ENCODE results near the gene TSPAN31.
"Not testable (repeated sequence)": the region's sequence is repeated elsewhere in the genome, so short reads cannot be mapped to it uniquely, and the experiment has no call there.

TSPAN31 gene

DNA sequence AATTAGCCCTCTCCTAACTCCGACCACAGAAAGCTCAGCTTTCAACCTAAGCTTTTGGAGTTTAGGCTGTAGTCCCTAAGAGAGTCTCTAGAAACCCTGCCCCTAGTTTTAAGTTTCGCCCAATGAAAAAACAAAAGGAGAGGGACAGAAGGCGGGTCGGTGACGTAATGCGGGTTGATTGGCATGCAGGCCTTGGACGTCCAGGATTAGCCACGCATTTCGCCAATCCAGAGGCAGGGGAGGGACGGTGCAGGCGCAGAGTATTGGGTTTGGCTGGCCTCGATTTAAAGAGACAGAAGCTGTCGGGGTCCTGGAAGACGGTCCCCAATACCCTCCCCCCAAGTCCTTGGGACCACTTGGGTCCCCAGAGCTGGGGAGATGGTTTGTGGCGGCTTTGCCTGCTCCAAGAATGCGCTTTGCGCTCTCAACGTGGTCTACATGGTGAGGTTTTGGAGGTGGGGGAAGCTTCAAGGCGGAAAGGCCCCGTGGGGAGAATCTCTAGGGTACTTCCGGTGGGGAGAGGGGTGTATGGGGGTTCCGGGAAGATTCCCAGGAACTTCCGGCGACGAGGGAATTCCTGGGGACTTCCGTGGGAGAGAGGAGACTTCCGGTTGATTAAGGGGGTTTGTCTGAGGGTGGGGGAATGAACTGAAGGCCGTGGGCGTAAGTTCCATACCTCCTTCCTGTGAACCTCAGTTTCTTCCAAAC is at the start of gene TSPAN31:
TSPAN31 (plus strand) TSS at position 263 of the 708 bp plus-strand sequence; CDS start at position 379, 116 bp downstream.
- DNase-seq (ENCODE audit: low read depth, low spot score), result peak; percentile 94

GRCh38 chr12:57695770-57696432 is 48.9 kb upstream of the TSPAN31 start:
- DNase-seq (ENCODE audit: low read depth, low spot score), result no peak

GRCh38 chr12:57697076-57697475 is 47.8 kb upstream of the TSPAN31 start:
- DNase-seq (ENCODE audit: low read depth, low spot score), result no peak

GRCh38 chr12:57698414-57698813 is 46.4 kb upstream of the TSPAN31 start:
- DNase-seq (ENCODE audit: low read depth, low spot score), result no peak

- DNase-seq (ENCODE audit: low read depth, low spot score), result no peak
Measured at GRCh38 chr12:57700317-57700716, 44.5 kb upstream of the TSPAN31 start.

DNA sequence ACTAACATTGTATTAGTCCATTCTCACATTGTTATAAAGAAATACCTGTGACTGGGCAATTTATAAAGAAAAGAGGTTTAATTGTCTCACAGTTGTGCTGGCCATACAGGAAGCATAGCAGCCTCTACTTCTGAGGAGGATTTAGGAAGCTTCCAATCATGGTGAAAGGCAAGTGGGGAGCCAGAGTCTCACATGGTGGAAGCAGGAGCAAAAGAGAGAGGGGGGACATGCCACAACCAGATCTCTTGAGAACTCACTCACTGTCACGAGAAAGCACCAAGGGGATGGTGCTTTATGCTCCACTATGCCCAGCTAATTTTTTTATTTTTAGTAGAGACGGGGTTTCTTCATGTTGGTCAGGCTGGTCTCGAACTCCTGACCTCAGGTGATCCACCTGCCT is 37.6 kb upstream of the TSPAN31 start:
- DNase-seq (ENCODE audit: low read depth, low spot score), result no peak

DNA sequence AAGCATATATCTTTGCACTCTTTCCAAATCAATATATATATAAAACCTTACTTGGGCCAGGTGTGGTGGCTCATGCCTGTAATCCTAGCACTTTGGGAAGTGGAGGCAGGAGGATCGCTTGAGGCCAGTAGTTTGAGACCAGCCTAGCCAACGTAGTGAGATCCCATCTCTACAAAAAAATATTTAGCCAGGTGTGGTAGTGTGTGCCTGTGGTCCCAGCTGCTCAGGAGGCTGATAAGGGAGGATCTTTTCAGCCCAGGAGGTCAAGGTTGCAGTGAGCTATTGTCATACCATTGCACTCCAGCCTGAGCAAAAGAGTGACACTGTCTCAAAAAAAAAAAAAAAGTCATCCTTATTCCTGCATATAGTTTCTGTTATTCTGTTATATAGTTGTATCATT is 36.5 kb upstream of the TSPAN31 start:
- no peak for DNase-seq (ENCODE audit: low read depth, low spot score)

DNA sequence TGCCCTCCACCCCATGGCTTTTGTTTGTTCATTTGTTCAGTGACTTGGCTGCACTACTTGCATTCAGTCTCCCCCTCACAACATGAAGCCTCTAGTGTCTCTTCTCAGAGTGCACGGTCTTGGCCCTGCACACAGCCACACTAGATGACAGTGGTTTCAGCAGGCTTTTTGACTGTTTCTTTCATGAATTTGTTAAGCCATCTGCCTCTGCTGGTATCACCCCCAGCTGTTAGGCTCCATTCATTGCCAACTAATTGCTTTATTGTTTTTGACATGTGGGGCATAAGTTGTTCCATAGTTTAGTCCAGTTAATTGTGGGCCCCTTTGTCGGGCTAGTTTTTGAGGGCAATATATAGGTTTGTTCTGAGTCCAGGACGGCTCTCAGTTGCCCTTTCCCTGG is 32.1 kb upstream of the TSPAN31 start:
- DNase-seq (ENCODE audit: low read depth, low spot score), result no peak

GRCh38 chr12:57713209-57713608 is 31.6 kb upstream of the TSPAN31 start:
- DNase-seq (ENCODE audit: low read depth, low spot score), result no peak

DNA sequence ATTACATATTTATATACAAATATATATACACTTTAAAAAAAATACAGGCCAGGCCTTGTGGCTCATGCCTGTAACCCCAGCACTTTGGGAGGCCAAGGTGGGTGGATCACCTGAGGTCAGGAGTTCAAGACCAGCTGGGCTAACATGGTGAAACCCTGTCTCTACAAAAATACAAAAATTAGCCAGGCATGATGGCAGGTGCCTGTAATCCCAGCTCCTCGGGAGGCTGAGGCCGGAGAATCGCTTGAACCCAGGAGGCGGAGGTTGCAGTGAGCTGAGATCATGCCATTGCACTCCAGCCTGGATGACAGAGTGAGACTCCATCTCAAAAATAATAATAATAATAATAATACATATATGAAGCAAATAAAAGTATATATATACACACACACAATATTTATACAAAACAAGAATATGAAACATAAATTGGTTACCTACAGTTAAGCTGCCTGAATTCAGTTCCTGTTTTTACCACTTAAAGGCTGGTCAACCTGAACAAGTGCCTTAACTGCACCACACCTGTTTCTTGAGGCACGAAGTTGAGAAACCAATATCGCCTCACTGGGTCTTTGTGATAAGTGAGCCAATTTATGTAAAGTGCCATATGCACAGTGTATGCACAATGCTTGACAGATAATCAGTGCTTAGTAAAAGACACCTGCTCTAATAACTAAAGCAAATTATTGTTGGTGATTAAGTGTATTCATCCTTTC is 29.6 kb upstream of the TSPAN31 start:
- DNase-seq (ENCODE audit: low read depth, low spot score), result not testable (repeated sequence)

- DNase-seq (ENCODE audit: low read depth, low spot score), result no peak
Measured at GRCh38 chr12:57715786-57716185, 29.1 kb upstream of the TSPAN31 start.

DNA sequence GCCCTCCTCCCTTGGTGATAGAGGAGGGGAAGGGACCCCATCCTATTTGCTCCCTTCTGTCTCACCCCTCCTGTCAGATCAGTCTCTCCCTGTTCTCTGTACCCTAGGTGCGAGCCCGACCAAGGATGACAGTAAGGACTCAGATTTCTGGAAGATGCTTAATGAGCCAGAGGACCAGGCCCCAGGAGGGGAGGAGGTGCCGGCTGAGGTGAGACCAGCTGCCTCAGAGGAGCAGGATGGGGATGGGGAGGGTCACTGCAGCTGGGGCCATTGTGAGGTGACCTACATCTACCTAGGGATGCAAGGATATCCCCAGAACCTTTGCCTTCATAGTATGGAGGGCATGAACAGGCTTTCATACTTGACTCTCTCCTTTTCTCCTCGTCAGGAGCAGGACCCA is 28.5 kb upstream of the TSPAN31 start:
- DNase-seq (ENCODE audit: low read depth, low spot score), result no peak

DNA sequence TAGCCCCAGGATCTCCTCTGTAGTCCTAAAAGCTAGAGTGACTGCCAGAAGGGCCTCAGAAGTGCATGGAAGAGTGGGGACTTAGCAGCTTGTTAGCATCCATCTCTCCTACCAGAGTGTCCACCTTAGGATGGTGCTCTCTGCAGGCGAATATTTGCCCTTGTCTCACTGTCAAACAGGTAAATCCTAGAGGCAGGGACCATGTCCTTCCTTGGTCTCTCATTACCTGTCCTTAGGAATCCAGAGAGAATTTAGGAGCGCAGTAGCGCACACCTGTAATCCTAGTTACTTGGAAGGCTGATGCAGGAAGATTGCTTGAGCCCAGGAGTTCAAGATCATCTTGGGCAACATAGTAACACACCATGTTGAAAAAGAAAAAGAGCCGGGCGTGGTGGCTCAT is 27.7 kb upstream of the TSPAN31 start:
- no peak for DNase-seq (ENCODE audit: low read depth, low spot score)

DNA sequence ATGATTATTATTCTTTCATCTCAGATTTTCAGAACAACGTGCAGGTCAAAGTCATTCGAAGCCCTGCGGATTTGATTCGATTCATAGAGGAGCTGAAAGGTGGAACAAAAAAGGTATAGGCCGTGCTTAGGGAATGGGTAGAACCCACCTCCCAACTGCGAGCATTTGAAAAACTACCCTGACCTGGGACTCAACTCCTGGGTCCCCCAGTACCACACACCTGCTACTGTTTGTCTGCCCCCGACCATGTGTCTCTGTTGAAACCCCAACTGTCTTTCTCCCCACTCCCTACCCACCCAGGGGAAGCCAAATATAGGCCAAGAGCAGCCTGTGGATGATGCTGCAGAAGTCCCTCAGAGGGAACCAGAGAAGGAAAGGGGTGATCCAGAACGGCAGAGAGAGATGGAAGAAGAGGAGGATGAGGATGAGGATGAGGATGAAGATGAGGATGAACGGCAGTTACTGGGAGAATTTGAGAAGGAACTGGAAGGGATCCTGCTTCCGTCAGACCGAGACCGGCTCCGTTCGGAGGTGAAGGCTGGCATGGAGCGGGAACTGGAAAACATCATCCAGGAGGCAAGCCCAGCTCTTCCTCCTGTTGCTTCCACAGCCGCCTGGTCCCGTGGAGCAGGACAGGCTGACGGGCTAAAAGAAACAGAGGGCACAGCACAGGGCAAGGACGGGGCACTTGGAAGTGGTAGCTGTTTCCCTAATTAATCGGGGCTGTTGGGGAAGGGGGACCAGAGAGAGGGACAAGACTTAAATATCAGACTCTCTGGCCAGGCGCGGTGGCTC is 26.8 kb upstream of the TSPAN31 start:
- no peak for DNase-seq (ENCODE audit: low read depth, low spot score)

DNA sequence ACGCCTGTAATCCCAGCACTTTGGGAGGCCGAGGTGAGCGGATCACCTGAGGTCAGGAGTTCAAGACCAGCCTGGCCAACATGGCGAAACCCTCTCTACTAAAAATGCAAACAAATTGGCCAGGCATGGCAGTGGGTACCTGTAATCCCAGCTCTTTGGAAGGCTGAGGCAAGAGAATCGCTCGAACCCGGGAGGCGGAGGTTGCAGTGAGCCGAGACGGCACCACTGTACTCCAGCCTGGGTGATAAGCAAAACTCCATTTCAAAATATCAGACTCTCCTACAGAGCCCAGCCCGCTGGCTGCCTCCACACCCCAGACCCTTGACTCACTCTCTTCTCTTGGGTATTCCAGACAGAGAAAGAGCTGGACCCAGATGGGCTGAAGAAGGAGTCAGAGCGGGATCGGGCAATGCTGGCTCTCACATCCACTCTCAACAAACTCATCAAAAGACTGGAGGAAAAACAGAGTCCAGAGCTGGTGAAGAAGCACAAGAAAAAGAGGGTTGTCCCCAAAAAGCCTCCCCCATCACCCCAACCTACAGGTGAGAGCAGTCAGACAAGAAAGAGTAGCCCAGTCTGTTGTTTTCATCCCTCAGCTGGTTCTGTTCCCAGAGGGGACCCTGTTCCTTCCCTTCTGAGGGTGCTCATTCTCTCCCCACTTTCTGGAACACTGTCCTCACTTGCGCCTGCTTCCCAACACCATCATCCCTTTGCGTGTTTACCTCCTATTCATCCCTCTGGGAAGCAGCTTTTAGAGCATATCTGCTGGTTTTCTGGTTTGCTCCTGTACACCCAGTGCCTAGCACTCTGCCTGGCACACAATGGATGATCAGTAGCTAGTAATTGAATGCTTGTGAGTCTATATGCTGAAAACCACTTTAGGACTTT is 26.0 kb upstream of the TSPAN31 start:
- no peak for DNase-seq (ENCODE audit: low read depth, low spot score)

DNA sequence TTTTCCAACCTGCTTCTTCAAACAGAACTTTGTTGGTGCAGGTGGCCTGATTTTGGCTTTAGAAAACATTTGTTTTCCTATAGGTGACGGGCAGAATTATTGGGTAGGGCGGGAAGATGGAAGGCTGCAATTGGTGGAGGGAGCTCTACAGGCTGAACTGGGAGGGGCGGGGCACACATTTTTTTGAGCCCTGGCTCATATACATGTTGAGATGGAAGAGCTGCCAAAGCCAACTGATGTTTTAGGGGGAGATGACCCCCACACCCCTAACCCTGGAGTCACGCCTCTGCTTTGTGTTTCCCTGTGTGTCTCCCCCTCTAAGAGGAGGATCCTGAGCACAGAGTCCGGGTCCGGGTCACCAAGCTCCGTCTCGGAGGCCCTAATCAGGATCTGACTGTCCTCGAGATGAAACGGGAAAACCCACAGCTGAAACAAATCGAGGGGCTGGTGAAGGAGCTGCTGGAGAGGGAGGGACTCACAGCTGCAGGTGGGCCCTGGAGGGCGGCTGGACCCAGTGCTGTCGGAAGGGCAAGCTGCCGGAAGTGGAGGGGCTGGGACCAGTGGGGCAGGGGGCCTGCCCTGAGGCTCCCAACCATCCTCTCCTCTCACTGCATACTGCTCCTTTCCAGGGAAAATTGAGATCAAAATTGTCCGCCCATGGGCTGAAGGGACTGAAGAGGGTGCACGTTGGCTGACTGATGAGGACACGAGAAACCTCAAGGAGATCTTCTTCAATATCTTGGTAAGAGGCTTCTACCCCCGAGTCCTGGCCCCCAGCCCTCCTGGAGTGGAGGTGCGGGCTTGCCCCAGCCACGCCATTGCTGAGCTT is 24.8 kb upstream of the TSPAN31 start:
- no peak for DNase-seq (ENCODE audit: low read depth, low spot score)

DNA sequence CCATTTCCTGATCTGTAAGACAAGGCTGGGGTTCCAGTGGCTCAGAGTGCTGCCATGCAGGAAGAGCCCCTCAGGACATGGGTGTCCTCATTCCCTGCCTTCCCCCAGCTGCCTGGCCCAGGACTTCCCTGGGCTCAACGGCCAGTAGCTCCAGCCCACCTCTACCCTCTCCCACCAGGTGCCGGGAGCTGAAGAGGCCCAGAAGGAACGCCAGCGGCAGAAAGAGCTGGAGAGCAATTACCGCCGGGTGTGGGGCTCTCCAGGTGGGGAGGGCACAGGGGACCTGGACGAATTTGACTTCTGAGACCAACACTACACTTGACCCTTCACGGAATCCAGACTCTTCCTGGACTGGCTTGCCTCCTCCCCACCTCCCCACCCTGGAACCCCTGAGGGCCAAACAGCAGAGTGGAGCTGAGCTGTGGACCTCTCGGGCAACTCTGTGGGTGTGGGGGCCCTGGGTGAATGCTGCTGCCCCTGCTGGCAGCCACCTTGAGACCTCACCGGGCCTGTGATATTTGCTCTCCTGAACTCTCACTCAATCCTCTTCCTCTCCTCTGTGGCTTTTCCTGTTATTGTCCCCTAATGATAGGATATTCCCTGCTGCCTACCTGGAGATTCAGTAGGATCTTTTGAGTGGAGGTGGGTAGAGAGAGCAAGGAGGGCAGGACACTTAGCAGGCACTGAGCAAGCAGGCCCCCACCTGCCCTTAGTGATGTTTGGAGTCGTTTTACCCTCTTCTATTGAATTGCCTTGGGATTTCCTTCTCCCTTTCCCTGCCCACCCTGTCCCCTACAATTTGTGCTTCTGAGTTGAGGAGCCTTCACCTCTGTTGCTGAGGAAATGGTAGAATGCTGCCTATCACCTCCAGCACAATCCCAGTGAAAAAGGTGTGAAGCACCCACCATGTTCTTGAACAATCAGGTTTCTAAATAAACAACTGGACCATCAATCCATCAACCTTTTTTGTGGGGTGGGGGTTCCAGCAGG is 23.9 kb upstream of the TSPAN31 start:
- no peak for DNase-seq (ENCODE audit: low read depth, low spot score)

- not testable (repeated sequence) for DNase-seq (ENCODE audit: low read depth, low spot score)
Measured at GRCh38 chr12:57721846-57722608, 22.8 kb upstream of the TSPAN31 start.

Measured in smooth muscle cell of the brain vasculature (primary cell).